NCI-H1417 (cell line): ENCODE measurements around the gene MVD.
A peak's percentile ranks its signal among the peaks of the same experiment; 100 is the strongest.

Experiments
- DNase-seq, 3 experiments: peaks; one replicate each; lab custom pipeline; 2025; lab: John Stamatoyannopoulos, UW

The MVD gene

DNA sequence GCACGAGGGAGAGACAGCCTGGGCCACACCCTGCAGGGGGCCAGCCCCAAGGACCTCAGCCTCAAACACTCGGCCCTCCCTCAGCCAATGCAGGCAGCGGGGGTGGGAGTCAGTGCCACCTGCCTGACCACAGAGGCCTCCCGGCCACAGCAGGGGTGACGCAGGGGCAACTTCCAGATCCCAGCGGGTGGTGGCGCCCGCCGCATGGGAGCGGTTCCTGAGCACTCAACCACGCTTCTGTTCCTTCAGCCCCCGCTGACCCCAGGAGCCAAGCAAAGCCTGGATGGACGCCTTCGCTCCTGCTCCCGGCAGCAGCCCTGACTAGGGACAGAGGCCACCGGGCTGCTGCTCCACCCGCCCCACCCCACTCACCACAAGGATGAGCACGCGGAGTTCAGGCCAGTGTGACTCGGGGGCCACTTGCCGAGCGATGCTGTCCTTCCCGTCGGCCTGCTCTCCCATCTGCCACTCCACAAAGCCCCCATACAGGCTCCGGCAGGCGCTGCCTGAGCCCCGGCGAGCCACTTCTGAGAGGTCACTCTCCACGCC is 7.1 kb downstream of the MVD start:
- DNase-seq, result peak in 2 of 3 experiments; percentile 44 to 74

DNA sequence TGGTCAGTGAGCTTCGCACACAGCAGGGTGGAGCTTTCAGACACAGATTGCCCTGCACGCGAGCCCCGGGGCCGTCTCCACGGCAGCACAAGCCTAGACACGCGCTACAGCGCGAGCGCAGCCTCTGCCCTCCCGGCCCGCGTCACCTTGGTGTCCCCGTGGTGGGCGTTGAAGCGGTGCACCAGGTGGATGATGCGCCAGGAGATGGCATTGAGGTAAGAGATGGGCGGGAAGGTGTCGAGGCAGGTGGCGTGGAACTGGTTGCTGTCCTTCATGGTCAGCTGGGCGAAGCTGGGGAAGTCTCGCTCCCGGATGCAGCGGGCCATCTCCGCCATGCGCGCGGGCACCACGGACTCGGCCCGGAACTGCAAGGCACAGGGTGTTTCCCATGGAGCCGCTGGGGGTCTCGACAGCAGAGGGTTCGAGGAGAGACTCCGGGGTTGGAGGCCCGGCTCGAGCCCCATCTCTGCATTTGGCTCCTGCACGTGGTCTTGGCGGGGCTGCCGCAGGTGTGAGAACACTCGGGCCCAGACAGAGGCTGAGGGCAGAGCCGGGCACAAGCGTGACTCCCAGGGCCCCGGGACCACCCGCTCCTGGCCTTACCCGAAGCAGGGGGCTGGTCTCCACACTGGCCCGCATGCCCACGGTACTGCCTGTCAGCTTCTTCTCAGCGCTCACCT is 7.7 kb downstream of the MVD start:
- DNase-seq, result peak in 2 of 3 experiments; percentile 20 to 41

DNA sequence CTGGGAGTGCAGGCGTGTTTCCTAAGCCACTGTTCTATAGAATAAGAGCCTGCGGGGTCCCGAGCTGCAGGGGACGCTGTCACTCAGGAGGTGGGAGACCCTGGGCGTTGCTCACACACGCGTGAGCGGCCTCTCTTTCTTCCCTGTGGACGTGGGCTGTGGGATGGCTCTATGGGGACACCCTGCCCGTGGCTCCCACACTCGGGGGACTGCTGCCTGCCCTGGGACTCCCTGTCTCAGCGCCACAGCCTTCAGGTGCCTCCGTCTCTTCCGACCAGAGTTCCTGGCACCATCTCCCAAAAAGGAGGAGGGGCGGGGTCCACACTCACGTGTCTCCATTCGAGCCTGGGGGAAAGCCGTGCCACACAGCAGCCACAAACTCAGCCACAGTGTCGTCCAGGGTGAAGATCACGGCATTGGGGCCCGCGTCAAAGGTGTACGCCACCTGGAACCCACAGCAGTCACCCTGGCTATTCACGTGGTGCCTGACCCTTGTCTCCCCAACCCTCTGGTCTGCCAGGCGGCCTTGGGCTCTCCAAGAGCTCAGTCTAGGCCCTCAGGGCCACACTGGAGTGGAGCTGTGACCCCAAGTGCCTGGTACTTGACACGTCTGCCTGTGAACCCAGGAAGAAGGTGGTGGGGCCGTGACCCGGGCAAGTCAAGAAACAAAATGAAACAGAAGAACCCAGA is 8.4 kb downstream of the MVD start:
- DNase-seq, result no peak

DNA sequence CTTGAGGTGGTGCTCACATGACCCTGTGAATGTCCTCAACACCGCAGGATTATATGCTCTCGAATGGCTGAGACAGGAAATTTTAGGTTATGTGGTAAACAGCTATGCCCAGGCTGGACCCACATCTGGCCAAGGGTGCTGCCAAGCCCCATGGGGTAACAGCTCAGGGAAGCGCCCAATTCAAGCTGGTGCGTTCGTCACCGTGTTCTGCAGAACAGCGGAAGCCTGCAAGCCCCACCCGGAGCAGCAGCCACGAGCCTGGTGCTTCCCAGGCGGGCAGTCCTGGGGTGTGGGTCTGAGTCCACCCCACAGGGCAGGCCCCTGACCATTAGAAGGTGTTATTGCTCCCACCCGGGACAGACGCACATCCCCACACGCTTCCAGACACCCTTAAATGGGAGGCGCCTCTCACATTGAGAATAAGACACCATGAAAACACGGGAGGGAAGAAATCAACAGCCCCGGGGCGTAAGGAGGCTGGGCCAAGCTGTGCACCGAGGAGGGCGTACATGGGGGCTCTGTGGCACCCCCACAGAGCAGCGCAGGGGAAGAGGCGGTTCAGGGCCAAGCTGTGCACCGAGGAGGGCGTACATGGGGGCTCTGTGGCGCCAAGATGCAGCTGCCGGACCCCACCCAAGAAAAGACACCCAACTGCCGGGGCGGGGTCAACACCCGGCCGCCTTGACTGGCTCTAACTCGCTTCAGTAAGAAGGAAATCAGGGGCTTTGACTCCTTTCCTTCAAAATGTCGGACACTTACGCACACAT is 9.1 kb downstream of the MVD start:
- no peak for DNase-seq

DNA sequence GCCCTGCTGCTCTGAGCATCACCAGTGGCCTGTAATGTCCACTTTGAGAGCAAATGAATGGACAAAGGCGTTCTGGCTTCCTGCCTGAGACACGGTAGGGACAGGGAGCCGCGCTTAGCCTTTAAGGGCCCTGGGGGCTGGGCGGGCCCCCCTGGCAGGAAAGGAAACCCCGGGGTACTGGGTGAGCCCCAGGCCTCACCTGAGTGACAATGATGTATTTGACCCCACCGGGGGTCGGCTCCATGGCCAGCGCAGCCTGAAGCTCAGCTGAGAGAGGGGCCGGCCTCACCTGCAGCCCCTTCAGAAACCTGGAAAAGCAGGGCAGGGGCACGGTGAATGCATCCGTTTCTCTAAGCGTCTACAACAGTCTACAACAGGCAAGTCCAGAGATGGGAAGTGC is 9.8 kb downstream of the MVD start:
- DNase-seq, result no peak

DNA sequence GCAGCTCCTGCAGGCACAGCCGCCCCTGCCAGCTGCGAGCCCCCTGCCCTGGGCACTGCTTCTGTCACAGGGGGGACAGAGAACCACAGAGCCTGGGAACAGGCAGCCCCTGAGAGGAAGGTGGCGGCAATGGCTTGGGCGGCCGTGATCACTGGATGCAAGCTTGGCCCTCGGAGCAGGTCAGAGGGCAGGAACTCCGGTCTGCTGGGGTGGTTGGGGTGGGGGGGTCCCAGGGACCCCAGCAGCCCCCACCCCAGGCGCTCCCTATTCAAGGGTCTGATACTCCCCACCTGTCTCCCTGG is 10.2 kb downstream of the MVD start:
- no peak for DNase-seq

DNA sequence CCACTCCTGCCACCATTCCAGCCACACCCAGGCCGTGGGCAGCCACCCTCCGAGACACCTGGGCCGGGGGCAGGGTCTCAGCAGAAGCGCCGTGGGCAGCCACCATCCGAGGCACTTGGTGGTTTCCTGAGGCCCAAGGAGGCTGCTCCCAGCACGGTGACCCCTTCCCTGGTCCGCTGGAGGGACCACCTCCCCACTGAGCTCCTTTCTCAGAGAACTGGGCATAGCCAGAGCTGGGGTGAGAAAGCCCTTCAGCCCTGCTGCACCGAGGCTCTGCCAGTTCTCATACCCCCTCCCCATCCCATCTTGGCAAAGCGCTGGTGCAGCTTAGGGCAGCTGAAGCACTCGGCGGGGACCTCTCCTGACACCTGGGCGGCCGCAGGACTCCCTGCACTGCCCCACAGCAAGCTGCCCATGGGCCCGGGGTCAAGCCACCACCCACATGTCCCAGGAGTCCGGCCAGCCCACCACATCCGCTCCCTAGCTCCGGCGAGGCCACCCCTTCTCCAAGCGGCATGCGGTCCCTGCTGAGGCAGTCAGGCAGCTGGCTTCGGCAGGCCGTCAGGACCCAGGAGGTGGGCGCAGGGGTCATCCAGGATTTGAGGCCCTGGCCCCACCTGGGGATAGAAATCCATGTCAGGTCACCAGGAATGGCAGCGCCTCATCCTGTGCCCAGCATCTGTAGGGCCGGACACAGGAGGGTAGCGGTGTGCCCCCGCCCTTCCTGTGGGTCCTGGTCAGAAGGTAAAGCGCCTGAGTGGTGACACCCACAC is 10.7 kb downstream of the MVD start:
- DNase-seq, result no peak

DNA sequence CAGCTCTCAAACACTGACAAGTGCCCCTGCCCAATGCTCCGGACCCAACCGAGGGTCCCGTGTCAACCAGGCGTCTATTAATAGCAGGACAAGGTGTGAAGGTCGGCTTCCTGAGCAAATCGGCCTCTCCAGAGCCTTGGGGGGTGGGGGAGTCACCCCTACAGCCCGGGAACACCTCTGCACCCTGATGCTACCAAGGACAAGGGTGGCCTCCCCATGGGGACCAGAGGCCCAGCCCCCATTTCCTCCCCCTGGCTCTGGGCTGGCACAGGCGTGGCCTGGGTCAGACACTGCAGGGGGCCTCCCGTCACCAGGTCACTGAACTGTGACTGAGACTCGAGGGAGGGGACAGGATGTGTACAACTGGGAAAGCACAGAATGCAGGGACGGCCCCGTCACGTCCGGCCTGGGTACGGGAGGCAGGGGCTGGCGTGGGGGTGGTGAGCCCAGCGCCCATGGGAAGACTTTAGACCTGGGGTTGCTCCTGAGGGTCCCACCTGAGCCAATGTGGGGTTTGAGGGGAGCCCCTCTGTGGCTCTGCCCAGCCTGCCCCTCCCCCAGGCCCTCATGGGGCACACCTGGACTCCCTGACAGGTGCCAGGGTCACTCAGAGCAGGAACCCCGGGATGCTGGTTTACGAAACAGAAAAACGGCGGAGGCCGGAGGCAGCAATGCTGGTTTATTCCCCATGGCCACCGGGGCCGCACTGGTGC is 11.5 kb downstream of the MVD start:
- peak in 1 of 3 experiments; percentile 9 for DNase-seq

DNA sequence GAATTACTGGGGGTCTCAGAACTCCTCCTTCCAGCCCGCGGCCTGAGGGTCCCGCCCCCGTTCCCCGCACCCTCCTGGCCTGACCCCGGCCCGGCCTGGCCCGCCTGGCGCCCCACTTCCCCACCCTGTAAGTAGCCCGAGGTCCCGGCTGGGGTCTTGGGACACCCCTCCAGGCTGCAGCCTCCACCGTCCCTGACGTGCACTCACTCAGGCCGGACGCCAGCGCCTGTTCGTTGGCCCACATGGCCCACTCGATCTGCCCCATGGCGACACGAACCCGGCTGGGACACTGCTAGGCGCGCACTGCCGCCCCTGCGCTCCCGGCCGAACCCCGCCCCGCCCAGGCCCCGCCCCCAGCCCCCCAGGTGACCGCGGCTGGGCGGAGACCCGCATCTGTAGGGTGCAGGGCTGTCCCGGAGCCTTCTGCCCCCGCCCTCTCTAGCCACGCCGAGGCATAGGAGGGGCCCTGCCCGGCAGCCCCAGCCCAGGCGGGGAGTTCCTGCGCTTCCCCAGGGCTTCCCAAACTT is 12.1 kb downstream of the MVD start, which contains the start of gene CYBA:
TSS of gene CYBA (minus strand) at position 305 of the 527 bp plus-strand sequence. CDS start at position 265, 40 bp downstream.
- peak in 1 of 3 experiments; percentile 13 for DNase-seq

DNA sequence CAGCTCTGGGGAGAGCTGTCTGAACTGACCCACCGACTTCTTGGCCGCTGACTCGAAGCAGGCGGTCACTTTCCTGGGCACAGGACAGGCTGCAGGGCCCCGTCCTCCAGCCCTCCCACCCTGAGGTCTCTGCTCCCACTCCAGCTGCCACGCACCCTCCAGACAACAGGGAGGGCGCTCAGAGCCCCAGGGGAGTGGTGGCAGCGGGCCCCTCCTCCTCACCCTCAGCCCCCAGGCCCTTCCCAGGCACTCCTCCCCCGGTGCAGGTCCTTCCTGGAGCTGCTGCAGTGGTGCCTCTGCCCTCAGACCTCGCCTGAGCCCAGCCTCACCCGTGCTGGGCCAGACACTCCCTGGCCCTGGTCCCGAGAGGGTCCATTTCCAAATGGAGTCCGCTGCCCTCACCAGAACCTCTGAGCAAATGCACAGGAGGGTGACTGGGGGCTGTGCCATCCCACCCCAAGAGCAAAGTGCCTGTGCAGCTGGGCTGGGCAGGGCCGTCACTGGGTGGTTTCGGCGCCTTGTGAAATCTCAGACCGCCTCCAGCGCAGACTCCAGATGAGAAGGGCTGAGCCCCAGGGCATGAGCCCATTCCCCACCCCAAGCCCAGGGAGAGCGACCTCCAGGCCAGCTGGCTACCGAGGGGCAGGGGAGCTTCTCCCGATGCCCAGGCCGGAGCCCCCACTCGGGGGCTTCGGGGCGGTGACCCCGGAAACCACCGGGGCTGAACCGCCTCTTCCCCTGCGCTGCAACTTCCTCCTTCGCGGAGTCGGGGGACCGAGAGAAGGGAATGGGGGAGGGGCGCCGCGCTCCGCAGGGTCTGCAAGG is 12.8 kb downstream of the MVD start:
- no peak for DNase-seq

DNA sequence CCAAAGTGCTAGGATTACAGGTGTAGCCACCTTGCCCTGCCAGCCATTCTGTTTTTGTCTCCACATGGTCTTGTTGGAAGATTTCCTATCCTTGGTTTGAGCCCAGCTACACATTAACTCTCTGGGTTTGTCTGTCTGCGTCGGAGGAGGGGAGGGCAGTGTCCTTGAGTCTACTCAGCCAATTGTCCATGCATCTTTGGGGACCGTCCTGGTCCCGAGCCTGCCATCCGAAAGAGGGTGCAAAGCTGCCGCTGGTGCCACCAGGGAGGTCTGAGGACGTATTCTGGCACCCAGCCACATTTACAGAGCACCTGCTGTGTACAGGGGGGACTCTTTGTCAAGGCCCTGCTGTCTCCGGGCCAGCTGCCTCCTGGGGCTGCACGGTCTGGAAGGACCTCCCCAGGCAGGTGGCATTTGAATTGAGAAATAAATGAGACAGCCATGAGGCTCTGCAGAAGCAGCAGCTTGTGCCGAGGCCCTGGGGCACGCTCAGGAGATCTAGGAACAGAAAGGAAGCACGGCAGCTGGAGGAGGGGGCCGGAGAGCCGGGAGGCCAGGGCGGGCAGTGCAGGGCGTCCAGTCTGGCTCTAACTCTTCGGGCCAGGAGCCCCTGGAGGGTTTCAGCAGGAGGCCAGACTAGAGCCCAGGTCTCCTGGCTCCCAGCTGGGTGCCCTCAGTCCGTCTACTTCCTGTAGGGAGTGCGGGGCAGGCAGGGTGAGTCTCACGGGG is 13.5 kb downstream of the MVD start:
- peak in 1 of 3 experiments; percentile 56 for DNase-seq

DNA sequence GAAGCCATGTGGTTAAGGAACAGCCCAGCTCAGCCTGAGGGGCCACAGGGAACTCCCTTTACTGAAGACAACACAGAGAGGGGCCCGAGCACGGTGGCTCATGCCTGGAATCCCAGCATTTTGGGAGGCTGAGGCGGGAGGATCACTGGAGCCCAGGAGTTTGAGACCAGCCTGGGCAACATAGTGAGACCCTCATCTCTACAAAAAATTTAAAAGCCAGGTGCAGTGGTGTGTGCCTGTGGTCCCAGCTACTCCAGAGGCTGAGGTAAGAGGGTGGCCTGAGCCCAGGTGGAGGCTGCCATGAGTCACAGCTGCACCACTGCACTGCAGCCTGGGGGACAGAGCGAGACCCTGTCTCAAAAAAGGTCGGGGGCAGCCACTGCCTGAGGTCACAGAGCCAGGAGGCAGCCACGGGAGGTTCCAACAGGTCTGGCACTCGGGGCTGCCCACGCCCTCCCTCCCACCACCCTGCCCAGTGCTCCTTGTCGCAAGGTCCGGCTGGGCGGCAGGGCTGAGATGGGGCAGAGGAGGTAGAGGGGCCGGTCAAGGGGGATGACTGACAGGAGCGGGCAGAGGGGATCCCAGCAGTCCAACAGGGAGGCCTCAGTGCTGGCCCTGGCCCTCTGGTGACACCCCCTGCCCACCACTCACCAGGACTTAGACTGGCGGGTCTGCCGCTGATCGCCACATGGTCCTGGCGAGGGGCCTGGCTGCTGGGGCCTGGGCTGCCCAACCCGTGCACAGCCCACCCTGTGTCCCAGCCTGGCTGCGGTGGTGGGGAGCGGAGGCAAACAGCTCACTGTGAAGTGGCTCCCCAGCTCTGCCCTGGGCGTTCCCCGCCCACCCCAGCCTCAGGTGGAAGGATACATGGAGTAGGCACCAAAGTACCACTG is 15.5 kb downstream of the MVD start:
- no peak for DNase-seq

DNA sequence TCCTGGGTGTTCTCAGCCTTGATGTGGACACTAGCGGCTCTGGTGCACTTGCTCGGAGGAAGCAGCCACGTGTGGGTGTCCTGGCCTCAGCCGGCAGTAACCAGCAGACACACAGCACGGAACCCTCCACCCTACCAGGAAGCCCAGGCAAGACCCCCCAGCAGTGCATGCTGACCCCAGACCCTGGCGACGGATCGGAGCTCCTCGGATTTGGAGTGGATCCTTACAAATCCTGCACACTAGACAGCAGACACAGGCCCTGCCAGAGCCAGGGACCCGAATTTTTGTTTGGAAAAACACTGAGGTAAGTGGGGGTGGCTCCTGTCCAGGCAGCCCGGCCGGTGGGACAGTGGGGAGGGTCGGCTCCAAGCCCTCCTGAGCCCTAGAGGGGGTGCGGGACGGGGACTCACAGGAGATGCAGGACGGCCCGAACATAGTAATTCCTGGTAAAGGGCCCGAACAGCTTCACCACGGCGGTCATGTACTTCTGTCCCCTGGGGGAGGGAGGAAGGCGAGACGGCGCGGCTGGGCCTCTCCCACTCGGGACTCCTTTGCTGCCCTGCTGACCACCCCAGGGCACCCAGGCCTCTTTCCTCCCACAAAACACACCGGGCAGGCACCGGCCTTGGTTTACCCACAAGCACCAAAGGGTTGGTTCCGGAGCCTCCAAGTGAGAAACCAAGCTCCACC is 16.4 kb downstream of the MVD start:
- DNase-seq, result no peak

DNA sequence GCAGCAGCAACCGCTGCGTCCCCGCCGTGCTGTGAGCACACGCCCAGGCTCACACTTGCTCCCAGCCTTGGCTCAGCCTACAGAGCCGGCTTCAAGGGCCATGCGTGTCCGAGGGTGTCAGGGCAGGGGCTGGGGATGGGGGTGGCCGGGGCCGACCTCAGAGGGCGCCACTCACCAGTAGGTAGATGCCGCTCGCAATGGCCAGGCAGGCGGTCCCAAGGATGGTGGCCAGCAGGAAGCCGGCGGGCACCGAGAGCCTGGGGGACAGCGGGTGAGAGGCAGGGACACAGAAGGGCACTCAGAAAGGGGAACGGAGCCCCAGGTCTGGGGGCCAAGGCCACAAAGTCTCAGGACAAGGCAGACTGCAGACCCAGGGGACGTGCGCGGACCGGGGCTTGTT is 16.9 kb downstream of the MVD start:
- no peak for DNase-seq

DNA sequence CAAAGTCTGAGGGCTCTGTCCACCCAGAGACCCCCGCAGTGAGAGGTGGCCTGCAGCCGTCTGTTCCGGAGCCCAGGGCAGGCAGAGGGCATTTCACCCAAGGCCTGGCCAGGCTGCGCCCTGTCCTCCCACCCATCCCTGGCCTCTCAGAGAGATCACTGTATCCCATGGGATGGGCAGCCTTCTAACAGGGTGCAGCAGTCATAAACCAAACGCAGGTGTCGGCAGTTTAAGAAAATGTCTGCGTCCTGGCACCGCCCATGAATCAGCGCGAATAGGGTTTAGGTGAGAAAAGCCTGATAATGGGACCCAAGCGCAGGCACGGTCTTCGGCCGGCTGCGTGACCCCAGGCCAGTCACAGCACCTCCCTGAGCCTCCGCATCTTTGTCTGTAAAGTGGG is 17.4 kb downstream of the MVD start:
- no peak for DNase-seq

DNA sequence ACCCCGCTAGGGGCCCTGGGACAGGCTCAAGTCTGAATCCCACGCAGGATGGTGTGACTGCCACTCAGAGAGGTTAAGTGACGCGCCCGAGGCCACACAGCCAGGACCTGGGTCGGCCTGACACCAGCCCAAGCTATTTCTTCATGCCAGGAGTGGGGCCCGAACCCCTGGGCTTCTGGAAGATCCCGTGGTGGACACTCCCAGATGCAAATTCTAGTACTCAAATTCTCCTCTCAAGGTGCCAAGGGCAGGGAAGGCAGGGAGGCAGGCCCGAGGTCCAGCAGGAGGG is 19.3 kb downstream of the MVD start:
- DNase-seq, result no peak

DNA sequence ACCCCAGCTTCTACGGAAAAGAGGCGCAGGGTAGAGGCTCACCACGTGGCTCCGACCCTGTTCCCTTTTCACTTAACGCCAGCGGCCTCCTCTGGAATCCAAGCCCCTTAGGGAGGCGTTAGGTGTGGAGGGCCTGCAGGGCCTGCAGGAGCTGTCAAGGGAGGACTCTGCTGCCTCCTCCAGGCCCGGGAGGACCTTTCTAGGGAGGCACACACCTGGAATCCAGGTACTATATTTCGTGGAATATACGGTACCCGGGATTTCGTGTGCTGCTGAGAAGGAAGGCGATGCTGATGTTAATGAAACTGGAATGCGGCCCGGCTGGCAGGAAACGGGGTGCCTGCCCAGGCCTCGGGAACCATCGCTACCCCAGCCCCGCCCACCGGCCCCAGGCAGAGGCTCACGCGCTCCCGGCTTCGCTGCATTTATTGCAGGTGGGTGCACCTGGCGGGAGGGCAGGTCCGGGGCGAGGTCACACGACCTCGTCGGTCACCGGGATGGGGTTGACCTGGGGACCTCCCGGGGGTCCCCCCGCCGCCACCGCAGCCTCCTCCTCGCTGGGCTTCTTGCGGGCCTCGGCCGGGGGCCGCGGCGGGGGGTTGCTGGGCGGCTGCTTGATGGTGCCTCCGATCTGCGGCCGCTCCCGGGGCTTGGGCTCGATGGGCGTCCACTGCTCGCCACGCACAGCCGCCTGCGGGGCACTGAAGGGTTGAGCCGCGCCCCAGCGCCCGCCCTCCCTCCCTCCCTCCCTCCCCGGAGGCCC is 19.8 kb downstream of the MVD start:
- no peak for DNase-seq
